HG03135 (cell line): ENCODE results near the gene MRPL55.
A peak's percentile ranks its signal among the peaks of the same experiment; 100 is the strongest.

ENCODE experiments used
- ATAC-seq: cut with Tn5 transposase; IDR thresholded peaks from one replicate; pipeline ENCODE4 v1.9.1; 2021; ENCODE audit warnings: mild to moderate bottlenecking, moderate library complexity; ENCODE audit not compliant: unreplicated experiment

Gene MRPL55

GRCh38 chr1:228109073-228109961, at the start of gene MRPL55:
TSS of gene MRPL55 (minus strand) at chr1:228109299. CDS start at chr1:228108260, 1,039 bp downstream.
- peak; percentile 90 for ATAC-seq

DNA sequence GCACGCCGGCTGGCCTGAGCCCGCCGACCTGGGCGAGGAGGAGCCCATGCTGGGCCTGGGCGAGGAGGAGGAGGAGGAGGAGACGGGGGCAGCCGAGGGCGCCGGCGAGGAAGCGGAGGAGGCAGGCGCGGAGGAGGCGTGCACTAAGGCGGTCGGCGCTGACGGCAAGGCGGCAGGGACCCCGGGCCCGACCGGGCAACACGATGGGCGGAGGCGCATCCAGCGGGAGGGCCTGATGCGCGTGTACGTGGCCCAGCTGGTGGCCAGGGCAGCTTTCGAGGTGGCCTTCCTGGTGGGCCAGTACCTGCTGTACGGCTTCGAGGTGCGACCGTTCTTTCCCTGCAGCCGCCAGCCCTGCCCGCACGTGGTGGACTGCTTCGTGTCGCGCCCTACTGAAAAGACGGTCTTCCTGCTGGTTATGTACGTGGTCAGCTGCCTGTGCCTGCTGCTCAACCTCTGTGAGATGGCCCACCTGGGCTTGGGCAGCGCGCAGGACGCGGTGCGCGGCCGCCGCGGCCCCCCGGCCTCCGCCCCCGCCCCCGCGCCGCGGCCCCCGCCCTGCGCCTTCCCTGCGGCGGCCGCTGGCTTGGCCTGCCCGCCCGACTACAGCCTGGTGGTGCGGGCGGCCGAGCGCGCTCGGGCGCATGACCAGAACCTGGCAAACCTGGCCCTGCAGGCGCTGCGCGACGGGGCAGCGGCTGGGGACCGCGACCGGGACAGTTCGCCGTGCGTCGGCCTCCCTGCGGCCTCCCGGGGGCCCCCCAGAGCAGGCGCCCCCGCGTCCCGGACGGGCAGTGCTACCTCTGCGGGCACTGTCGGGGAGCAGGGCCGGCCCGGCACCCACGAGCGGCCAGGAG, 49.3 kb upstream of the MRPL55 start:
- no peak for ATAC-seq

GRCh38 chr1:228157729-228158126, 48.6 kb upstream of the MRPL55 start:
- no peak for ATAC-seq

GRCh38 chr1:228156941-228157728, 48.0 kb upstream of the MRPL55 start:
- no peak for ATAC-seq

GRCh38 chr1:228156515-228156881, 47.4 kb upstream of the MRPL55 start:
- ATAC-seq = no peak

DNA sequence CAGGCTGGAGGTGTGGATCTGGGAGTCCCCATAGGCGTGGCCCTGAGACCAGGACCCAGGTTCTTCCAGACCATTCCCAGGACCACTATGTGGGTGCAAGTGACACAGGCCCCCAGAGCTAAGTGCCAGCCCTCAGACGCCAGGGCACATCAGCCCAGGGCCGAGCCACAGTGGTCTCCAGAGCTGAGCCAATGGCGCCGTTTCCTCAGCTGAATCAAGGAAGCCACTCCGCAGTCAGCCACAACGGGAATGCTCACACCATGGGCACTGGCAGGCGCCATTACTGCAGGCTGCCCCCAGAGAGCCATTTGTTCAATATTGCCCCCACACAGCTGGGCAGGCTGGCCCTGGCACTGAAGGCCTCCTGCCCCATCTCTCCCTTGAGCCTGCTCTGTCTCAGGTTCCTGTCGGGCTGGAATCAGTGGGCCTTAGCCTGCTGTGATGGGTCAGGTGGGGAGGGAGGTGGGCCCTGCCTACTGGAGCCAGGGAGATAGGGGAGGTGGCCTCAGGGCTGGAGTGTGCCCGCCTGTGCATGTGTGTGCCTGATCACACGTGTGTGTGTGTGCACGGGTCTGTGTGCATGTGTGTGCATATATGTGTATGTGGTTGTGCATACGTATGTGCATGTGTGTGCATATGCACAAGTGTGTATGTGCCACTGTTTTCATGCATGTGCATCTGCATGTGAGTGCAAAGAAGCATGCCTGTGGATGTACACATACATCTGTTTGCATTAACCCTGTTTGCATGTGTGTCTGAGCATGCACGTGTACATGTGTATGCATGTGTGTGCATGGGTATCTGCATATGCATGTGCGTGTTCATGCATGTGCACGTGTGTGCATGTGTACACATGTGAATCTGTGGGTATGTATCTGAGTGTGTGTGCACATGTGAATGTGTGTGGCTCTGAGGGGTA, 46.8 kb upstream of the MRPL55 start:
- no peak for ATAC-seq

DNA sequence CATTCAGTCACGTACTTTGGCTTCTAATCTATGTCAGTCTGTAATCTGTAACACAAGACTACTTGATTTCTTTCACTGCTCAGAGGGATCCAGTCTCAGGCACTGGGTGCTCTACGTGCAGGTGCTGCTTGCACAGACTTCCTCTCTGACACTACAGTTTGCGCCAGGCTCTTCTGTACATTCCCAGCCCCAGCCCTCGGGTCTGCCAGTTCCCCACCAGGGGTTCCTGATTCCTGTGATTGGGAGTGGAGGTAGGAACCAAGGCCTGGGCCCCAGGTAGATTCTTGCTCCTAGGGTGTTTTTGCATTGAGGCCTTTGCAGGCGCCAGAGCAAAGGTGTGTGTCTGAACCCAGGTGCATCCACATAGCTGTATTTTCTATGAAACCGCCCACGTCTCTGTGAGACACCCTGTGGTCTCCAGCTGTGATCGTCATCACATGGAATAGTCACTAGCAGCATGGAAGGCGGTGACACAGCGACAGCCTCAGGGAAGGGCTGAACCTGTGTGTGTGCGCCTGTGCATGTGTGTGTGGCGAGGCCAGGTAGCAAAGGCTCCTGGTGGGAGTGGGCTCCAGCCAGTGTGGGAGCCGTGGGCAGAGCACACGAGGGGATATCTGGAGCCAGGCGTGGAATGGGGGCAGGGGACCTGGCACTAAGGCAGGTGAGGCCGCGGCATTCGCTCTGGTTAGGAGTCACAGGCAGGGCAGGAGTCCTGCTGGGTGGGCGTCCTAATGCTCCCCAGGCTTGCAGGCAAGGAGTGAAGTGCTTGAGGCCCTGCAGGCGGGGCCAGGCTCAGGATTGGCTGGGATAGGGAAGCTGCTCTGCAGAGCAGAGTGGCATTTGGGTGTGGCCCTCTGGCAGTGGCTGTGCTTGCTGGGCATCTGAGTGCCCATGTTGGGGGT, 45.8 kb upstream of the MRPL55 start:
- ATAC-seq = no peak

DNA sequence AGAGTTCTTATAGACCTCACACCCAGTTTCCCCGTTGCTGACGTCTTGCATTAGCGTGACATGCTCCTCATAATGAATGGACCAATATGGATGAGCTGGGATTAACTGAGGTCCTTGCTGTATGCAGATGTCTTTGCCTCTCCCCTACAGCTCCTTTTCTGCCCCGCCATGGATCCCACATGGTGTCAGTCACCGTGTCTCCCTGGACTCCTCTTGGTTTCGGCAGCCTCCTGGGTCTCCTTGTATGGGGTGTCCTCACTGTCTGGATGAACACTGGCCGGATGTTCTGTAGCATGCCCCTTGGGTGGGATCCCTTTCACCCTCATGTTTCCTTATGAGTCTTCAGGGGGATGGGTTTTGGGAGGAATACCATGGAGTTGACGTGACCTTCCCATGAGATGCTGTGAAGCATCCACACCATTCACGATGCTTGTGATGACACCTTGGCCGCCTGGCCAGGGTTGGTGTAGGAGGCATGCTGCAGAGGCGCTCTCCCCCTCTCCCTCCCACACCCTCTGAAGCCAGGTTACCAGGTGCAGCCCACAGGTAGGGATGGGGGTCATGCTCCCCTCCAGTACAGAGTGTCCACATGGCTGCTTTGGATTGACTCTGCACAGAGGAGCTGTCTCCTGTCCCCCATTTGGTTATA, 45.0 kb upstream of the MRPL55 start:
- no peak for ATAC-seq

DNA sequence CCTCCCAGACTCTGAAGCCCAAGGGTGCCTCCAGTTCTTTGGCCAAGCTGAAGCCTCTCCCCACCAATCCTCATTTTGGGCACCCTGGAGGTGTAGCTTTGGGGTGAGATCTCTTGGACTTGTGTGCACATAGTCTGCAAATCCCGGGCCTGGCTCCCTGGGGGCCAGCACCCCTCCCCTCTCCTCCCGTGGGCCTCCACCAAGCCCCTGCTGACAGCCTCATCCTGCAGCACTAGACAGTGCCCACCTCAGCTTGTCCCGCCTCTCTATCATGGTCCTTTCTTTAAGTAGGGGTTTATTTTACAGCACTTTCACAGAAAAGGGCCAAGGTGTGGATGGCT, 43.8 kb upstream of the MRPL55 start:
- no peak for ATAC-seq

- no peak for ATAC-seq
Observed at GRCh38 chr1:228152097-228152917, 43.2 kb upstream of the MRPL55 start.

- no peak for ATAC-seq
Observed at GRCh38 chr1:228151180-228151925, 42.3 kb upstream of the MRPL55 start.

DNA sequence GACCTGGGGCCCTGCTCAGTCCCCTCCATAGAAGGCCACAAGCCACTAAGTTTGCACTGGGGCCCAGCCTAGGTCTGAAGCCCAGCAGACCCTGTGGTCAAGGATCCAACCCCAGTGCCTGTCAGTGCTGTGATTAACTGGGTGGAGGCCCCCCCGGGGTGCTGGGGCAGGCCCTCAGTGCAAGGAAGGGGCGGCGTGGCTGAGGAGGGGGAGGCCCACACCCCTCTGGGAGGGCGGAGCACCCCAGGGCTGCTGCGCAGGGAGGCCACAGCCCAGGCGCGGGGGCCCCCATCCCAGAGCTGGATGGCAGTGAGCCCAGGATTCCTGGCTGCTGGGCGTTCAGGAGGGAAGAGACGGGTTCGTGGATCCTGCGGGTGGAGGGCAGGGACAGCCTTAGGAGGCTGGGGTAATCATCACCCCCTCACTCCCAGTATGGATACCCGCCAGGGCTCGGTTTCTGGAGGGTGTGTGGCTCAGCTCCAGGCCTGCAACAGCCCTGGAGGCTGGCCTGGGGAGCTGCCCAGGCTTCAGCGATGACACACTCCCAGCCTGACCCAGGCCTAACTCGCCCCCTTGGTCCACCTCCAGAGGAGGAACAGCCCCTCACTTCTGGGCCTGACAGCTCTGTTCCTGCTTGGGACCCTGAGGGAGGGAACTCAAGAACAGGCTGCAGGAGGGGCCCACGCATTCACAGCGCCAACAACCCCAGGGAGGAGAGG, 41.5 kb upstream of the MRPL55 start:
- no peak for ATAC-seq

- no peak for ATAC-seq
Observed at GRCh38 chr1:228150120-228150460, 41.0 kb upstream of the MRPL55 start.

GRCh38 chr1:228149406-228150119, 40.5 kb upstream of the MRPL55 start, which contains the start of gene GJC2:
TSS of gene GJC2 (plus strand) at chr1:228149930. CDS start at chr1:228157759, 7,829 bp downstream.
- no peak for ATAC-seq

DNA sequence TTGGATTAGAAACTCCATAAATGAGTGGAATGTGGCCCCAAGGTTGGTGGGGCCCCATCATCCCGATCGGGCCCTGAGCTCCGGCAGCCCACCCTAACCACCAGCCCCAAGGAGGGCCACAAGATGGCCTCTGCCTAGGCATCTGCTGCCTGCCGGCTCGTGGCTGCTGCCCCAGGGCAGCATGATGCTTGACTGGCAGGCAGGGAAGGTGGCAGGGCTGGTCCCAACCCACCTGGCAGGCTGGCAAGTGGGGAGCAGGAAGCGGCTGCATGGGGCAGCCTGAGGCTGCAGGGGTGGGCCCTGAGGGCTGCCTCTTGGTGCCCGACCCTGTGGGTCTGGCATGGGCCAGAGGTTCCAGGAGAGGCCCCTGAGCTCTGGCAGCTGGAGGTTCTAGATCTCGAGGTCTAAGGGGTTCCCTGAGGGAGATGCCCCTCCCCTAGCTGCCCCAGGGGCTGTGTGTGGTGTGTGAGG, 39.9 kb upstream of the MRPL55 start:
- no peak for ATAC-seq
